HG02798 (cell line): ENCODE measurements around the gene MAML2.

ENCODE experiments used
- ATAC-seq: cut with Tn5 transposase; IDR thresholded peaks from one replicate; pipeline ENCODE4 v1.9.1; 2021; ENCODE audit warnings: mild to moderate bottlenecking; ENCODE audit not compliant: unreplicated experiment, poor library complexity

Gene MAML2

DNA sequence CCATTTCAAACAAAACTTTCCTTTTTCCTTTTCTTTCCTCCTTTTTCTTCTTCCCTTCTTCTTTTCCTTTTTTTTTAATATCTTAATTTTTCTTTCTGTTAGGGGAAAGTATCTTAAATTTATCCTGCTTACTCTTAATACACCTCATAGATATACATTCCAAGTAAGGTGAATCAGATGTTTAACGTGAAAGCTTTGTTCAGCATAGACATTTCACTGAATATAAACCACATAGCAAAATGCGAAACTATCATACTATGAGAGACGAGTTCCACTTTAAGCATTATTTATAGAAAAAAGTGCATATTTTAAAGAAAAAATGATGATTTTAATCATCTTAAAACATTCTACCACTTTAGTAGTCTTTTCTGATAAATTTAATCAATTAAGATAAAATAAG is 281.3 kb downstream of the MAML2 start:
- no peak for ATAC-seq

DNA sequence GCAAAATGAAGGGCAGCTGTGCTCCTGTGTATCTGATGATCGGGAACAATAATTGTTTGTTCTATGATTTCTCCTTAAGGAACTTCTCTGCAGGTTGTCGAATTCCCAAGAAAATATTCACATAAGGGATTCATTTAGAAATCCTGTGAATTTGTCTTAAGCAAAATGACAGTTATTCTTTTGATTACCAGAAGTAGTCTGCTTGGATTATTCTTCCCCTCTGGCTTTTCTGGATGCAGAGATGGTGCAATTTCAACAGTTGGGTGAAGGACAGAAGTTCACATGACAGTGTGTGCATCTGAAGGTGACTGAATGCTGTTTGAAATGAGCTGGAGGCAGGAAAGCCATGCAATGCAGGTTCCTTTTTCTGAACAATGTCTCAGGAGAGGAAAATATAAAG is 281.9 kb downstream of the MAML2 start:
- ATAC-seq: no peak

DNA sequence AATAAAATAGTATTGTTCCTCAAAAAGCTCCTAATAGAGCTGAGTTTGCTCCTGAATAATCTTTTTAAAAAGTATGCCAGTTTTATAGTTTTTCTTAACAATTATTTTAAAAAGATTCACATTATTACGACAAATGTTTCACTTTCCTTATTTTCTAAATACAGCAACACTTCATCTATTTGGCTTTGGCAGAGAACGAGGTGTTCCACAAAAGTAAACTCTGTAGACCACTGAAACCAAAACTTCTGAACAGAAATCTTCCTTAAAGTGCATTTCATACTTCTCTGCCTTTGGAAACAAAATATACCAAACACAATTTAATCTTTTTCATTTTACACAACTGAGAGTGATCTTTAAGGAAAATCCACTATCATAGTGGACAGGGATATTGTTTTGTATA is 285.5 kb downstream of the MAML2 start:
- ATAC-seq: no peak

DNA sequence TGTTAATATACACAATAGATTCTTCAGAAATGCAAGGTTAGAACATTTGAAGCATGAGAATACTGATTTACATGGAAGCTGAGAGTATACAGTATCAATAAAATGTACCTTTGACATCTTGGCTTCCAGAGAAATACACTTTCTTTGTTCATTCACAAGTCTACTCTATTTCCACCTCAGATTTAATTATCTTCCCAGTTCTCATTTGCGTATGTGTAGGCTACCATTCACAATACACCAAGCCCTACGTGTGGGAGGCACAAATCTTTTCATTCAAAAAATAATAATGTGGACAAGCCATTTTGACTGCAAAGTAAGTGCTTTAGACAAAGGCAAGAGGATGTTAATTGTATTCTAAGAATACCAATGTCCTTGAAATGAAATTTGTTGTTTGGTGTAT is 286.4 kb downstream of the MAML2 start:
- no peak for ATAC-seq

DNA sequence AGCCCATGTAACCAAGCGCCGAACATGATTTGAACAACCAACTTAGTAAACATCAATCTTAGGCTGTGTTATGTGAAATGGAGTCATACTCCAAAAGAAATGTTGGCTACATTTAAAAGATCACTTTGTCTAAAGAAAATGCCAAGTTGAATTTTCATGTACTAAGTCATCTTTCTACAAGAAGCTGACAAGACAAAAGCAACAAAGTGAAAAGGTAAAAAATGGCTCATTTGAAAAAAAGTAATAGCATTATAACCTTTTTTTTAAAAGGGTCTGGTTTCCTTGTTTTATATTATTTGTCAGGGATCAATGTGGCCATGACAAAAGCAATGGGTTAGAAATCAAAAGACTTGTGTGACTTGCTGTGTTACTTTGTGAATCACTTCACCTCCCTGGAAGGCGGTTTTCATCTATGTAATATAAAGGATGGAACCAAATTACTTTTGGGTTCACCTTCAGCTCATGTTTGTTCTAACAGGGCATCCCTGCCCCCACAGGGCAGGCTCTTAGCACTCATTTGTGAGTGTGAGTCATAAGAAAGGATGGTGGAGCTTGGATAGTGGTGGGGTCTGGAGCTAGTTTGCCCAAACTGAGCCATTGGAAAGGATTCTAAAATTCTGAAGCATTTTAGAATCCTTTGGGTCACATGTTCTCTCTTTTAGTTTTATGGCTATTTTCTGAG is 287.1 kb downstream of the MAML2 start:
- no peak for ATAC-seq

DNA sequence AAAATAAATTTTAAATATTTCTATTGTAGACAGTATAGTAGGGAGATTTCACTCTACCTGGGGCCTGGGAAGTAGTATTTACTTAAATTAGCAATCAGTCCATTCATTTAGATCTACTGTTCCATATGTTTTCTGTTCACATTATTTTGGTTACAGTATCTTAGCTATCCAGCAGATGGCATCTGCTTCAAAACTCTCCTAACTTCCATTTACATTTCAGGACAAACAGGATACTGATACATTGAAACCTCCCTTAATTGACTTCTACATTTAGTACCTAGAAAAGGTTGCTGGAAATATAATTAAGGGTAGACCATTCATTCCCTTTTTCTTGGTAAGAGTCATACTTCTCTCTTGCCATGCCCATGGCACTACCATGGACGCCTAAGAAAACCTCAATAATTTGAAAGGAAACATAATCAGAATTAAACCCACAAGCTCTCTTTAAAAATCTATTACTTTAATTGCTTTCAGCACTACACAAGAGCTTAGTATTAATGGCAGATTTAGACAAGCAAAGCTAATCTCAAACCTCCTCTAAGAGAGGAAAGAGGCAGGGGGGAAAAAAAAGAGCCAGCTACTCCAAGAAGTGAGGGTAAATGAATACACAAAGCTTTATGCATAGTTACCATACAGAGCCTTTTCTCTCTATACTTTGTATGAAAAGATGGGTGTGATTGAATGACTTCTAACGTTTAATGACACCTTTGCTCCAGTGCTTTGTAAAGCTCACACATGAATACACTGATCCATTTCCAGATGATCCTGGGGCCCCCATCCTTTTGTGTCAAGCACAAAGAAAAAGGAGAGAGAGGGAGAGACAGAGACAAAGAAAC is 287.9 kb downstream of the MAML2 start:
- no peak for ATAC-seq

DNA sequence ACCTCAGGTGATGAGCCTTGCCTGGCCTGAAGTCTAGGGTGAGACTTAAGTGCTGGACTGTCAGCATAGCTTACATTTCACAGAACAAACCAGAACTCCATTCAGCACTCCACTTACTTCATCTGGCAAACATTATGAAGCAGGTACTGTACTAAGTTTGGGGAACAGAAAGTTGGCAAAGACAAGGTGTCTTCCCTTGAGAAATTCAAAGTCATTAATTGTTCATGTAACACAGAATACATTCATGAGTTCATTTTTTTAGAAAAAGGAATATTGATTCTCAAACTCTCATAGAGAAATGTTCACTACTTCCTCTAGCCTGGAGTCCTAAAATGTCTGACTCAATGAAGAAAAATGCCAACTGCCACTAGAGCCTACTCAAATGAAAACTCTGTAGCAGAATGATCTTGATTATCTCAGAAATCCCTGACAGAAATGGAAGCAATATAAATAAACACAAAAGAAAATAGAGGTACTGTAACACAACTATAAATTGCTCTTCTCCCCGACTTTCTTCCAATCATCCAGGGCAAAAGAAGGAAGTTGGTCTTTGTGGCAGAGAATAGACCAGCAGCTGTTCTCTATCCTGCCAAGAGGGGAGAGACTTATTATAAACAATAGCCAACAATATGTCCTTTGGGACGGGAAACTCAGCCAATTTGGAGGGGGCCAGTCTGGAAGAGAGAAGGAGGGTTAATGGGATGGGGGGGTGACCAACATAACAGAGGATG is 289.9 kb downstream of the MAML2 start:
- peak; percentile 33 for ATAC-seq

DNA sequence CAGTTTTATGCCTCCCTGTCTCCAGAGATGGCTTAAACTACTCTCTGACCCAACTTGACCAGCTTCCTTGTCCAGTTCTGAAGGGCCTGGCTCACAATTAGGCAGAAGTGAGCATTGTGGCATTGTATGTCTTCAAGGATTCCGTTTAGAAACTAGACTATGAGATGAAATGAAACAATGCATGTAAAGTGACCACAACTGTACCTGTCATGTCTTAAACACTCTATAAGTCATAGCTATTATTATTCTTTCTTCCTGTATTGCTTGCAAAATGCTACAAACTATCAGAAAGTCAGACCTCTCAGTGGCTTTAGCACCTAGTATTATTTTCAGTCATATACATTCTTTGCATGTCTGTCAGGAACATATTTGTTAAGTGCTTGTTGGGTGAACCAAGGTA is 291.2 kb downstream of the MAML2 start:
- ATAC-seq: peak; percentile 92

DNA sequence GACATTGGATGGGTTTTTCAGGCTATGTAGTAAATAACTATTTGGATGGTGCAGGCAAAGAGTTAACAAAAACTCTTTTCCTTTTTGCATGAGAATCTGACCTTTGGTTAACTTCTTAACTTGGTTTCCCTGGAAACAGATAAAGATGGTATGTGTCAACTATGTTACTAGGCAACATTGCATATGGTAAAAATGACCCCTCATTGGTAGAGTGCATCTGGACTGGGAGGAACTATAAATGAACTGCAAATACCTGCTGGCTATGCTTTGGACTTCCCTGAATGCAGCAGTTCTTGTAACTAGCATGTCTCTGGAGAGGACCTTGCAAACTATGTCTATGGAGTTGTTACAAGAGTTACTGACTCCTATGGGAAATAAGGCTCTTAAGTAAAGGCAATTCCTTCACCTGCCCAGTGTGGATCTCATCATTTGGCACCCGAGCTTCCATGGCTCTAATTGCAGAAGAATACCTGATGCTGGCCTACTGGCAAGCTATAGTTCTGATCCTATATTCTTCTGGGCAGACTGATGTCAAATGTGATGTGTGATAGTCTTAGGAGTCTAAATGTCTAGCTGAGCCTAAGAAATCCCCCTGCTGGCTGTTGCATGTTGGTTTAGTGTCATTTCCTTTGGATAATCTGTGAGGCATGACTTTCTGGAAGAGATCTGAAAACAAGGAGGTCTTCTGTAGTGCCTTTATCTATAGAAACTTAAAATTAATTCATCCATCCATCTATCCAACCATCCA is 292.4 kb downstream of the MAML2 start:
- ATAC-seq: no peak

DNA sequence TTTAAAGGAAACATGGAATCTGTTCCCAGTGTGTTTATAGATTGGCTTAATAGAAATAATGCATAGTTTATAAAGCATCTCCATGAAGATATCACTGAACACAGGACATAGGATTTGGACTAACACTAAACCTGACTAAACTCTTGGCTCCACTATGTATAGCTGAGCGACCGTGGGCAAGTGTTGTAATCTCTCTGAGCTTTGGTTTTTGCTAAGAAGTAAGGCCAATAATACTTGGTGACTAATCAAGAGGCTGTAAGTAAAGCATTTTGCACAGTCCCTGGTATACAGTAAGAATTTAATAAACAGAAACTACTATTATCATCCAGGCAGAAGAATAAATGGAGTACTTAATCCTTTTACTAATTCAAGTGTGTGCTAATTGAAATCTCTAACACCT is 293.6 kb downstream of the MAML2 start:
- no peak for ATAC-seq

DNA sequence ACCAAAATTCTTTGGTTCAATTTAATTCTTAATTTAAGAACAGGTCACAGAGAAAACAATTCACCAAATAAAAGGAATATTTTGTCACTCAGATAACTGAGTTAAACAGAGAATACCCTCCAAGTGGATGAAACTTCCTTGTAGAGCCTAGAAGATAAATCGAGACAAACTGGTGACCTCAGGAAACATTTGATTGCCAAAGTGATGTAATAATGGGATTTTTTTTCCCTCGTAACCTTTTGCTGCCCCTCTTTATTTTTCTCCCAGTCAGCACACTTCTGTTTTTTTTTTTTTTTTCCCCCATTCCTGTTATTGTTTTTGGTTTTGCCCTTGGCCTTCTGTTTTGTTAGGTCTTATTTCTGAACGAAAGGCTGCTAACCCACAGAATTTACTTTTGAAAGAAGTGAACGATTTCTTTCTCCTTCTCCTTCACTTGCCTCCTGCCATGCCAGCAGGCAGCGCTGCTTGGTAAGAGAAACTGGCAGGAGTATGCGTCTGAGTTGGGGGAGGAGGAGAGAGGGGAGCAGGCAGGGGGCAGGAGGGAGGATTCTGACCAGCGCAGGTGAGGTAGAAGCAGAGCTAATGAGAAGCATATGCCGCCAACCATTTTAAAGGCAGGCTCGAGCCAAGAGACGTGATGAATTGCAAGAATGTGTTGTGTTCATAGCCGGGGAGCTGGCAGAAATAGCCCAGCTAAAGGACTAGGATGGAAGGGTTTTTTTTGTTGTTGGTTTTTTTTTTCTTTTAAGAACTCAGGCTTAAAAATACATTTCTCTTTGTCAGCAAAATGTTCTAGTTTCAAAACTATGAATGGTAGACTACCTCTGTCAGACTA is 297.2 kb downstream of the MAML2 start:
- no peak for ATAC-seq

DNA sequence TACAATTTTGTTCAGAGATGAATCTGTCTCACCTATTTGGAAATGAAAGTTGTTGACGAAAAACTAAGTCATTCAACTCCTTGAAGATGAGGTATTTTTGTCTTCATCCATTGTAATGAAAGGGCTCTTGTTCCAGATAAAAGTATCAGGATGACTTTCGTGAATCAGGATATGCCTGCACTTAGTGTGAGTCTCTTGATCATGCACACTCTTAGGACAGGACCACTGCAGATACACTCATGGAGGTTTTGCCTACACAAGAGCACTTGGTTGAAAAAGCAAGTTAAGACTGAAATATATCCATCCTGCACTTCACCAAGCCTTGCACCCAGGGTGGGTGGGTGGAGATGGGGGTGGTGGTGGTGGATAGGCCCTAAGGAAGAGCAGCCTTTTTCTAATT is 298.2 kb downstream of the MAML2 start:
- no peak for ATAC-seq

DNA sequence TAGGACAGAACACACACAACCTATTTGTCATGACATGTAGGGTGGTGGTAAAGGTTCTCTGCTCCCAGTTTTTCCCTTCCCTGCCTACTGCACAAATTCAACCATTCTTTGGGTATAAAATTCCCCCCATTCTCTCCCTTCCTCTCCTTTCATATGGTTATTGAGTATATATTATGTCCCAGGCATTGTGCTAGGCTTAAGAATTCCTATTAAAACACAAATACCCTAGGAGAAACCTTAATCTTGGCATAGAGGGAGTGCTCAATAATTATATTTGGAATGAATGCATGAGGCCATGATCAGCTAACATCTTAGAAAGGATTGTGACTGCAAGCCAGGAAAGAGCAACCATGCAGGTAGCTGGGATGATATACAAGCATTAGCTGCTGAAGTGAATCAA is 298.7 kb downstream of the MAML2 start:
- ATAC-seq: no peak

DNA sequence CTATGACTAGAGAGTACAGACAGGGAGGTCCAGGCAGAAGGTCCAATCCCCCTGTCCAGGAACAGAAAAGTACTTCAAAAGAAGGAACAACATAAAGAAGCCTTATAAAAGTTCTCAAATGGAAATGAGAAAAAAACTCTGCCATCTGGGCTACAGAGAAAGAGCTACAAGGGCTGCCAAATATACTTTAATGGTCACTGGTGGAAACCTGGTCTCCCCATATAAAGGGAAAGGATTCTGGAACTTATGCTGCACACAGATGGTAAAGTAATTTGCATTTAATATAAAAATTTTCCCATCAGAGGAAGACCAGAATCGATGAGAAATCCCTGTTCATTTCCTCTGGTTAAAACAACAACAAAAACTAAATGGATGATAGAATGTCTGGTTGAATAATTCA is 299.7 kb downstream of the MAML2 start:
- no peak for ATAC-seq

DNA sequence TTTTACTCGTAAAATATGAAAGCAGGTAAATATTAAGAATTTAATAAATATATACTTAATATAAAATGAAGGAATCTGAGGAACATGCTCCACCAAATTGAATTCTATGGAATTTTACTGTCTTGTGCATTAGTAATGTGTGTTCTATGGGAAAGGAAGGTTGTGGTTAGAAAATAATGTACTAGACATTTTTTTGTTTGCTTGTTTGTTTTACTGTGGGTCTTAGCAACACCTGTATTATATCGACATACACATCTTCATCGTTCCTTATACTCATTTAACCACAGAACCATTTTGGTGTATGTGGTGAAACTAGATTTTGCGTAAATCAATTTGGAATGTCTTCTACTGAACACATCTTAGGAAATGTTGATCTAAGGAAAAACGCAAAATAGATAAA is 304.9 kb downstream of the MAML2 start:
- ATAC-seq: no peak

DNA sequence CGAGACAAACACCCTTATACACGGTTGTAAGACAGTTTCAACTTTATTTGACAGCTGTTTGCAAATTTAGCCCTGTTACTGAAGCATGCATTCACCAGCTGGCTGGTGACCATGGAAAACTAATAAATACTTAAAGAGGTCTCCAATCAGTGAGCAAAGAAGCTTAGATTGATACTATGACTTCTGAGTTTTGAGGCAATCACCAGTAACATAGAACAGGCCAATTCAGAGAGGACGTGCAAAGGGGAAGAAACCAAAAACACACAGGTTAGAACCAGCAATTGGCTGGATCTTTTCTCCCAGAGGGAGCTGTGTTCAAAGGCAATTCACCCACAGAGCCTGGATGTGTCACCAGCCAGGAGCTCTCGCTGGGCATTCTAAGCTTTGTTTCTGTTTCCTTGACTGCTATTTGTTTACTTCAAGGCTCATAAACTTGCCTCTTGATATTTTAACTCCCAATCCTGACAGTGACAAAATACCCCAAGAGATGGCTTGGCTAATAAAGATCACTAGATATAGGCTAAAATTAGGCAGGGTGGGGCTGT is 305.5 kb downstream of the MAML2 start:
- ATAC-seq: no peak

DNA sequence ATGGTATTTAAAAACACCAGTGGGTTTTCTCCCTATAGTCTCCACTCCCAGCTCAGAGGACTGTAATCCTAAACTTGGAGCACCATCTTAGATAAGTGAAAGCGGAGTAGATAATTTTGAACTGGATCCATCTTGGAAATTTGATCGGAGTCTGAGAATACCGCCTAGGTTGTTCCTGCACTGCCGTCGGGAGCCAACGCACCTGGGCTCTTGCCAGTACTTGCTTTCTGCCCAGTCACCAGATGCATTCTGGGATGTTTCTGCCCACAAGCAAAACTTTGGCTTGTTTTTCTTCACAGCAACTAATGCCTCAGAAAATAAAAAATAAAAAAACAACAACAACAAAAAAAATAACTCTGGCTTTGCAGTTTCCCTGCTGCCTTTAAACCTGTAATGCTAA is 306.1 kb downstream of the MAML2 start:
- no peak for ATAC-seq

DNA sequence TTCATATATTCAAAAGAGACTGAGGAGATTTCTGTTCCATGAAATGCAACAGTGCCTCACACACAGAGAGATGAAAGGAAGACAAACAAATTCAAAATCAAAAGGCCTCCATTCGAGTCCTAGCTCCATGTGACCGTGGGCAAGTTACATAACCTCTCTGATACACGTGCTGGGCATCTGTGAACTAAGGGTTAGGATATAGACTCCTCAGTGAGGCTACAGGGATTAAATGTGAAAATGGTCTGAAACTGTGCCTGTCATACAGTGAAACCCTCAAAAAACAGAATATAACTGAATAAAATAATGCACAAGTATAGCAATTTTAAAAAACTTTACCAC is 307.3 kb downstream of the MAML2 start:
- ATAC-seq: no peak

DNA sequence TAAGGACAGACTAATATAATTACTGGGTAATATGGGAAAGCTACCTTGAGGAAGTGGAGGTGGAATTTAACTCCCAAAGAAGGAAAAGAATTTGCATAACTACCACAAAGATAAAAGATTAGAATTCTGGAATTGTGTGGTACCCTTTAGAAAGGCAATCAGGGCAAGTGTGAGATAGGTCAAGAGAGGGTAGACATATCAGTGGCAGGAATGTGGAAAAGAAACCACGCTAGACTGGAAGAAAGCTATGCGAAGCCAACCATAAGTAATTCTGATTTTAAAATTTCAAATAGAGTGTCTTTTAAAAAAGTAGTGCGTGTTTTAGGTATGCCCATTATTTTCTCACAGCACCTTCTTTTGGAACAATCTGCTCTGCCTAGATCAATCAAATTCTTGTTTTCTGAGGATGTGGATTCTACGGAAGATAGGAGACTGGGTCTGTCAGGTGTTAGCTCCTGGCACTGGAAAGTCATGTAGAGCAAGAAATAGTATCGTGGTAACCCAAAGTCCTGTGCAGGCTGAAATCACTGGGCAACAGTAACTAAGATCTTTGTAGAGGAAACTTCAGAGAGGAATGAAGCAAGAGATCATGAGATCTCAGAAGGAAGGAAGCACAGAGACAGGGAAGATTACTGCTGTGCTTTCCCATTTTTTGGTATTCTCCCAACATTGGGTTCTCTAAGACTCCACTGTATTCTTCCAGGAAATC is 307.8 kb downstream of the MAML2 start:
- no peak for ATAC-seq
